PC-3 (cell line): ENCODE data around the gene ANGPTL5. TPM values are rescaled to one million over a fixed set of nuclear protein-coding genes. Genes with fewer than 3 reads are reported as not detected.

Experiments
- ATAC-seq: fragments of 200-7000 bp; cut with Tn5 transposase; 2 replicates; pipeline ENCODE4 v1.9.1; 2020; ENCODE audit warnings: mild to moderate bottlenecking, moderate library complexity
- BruUV-seq: library from RNA; stranded (reverse); fragments of 400-500 nt; replicated peaks from 2 replicates; lab custom pipeline; 2021; lab: Mats Ljungman, UMichigan
- CTCF ChIA-PET: fragments of 300-600 bp; sonication (Branson Sonifier 250); formaldehyde crosslinking; loops from one replicate; lab custom pipeline; 2022; ENCODE audit warnings: antibody characterized with exemption; lab: Charles Lee
- POLR2A ChIA-PET: fragments of 300-600 bp; sonication (Branson Sonifier 250); formaldehyde crosslinking; loops from one replicate; lab custom pipeline; 2022; ENCODE audit warnings: antibody characterized with exemption; ENCODE audit not compliant: unreplicated experiment; lab: Charles Lee
- DNase-seq: peaks from one replicate; pipeline ENCODE4 v3.0.0-alpha.2; 2015
- H2AFZ ChIP-seq: fragments of 300-600 bp; sonication (generic); 2 replicates; pipeline ENCODE4 v1.6.0; 2016; ENCODE audit warnings: antibody characterized with exemption, low read length
- H3F3A ChIP-seq: fragments of 300-600 bp; sonication (generic); one replicate; pipeline ENCODE4 v1.6.0; 2017; ENCODE audit warnings: antibody characterized with exemption, low read length, control low read depth, mild to moderate bottlenecking; ENCODE audit not compliant: unreplicated experiment
- H3K27ac ChIP-seq: fragments of 300-600 bp; sonication (generic); 2 replicates; pipeline ENCODE4 v1.5.1; 2016; ENCODE audit warnings: mild to moderate bottlenecking, low read length
- H3K27me3 ChIP-seq: fragments of 300-600 bp; sonication (generic); 2 replicates; pipeline ENCODE4 v1.6.1; 2016; ENCODE audit warnings: low read length, mixed read lengths
- H3K36me3 ChIP-seq: fragments of 300-600 bp; sonication (generic); 2 replicates; pipeline ENCODE4 v1.6.1; 2016; ENCODE audit warnings: low read depth, mixed run types, low read length, mixed read lengths
- H3K4me1 ChIP-seq: fragments of 300-600 bp; sonication (generic); 2 replicates; pipeline ENCODE4 v1.5.1; 2016; ENCODE audit warnings: low read length; ENCODE audit not compliant: insufficient read depth
- H3K4me2 ChIP-seq: fragments of 300-600 bp; sonication (generic); 2 replicates; pipeline ENCODE4 v1.6.0; 2016; ENCODE audit warnings: low read length
- H3K4me3 ChIP-seq: fragments of 300-600 bp; sonication (generic); 2 replicates; pipeline ENCODE4 v1.5.1; 2016; ENCODE audit warnings: mild to moderate bottlenecking, low read length, mixed read lengths
- H3K79me2 ChIP-seq: fragments of 300-600 bp; sonication (generic); 2 replicates; pipeline ENCODE4 v1.6.1; 2017; ENCODE audit warnings: low read length, mixed read lengths
- H3K9ac ChIP-seq: fragments of 300-600 bp; sonication (generic); 2 replicates; pipeline ENCODE4 v1.6.0; 2016; ENCODE audit warnings: mild to moderate bottlenecking, low read length
- H3K9me2 ChIP-seq: fragments of 300-600 bp; sonication (generic); replicated peaks from 2 replicates; pipeline ENCODE4 v1.6.1; 2016; ENCODE audit warnings: mixed run types, low read length, mixed read lengths
- H3K9me3 ChIP-seq: fragments of 300-600 bp; sonication (generic); 2 replicates; pipeline ENCODE4 v1.6.1; 2016; ENCODE audit warnings: low read length, mixed read lengths
- H4K20me1 ChIP-seq: fragments of 300-600 bp; sonication (generic); 2 replicates; pipeline ENCODE4 v1.6.1; 2016; ENCODE audit warnings: low read length, mixed read lengths
- CTCF ChIP-seq: fragments of 300-600 bp; sonication (generic); conservative IDR thresholded peaks from 2 replicates; pipeline ENCODE4 v1.5.1; 2017; ENCODE audit warnings: antibody characterized with exemption, low read depth, mild to moderate bottlenecking, low read length
- EZH2 ChIP-seq: fragments of 300-600 bp; sonication (generic); IDR thresholded peaks from one replicate; pipeline ENCODE4 v1.6.1; 2017; ENCODE audit warnings: antibody characterized with exemption, mild to moderate bottlenecking, low read length; ENCODE audit not compliant: unreplicated experiment
- EZH2phosphoT487 ChIP-seq: fragments of 300-600 bp; sonication (generic); IDR thresholded peaks from 2 replicates; pipeline ENCODE4 v1.6.1; 2018; ENCODE audit warnings: mild to moderate bottlenecking, antibody characterized with exemption, low read length, borderline replicate concordance
- intact Hi-C: fragments of 100-400 bp; cut with micrococcal nuclease; formaldehyde crosslinking; loops from 2 replicates; pipeline ENCODE4 v1.9.0; 2023
- total RNA-seq: library from RNA; depleted of rRNA; stranded (reverse); fragments of >200 nt; gene quantifications from 2 replicates; pipeline ENCODE4 v1.2.3, GENCODE V29; 2014

ANGPTL5 gene
- total RNA-seq, 1 experiment from 2014 or later = not detected

- TF ChIP-seq CTCF = no peak
- TF ChIP-seq EZH2 = no peak
- no peak for TF ChIP-seq EZH2phosphoT487
These were observed 26.6 kb downstream of the ANGPTL5 start for GRCh38 chr11:101889767-101890166.

GRCh38 chr11:101885631-101886030 lies 30.7 kb downstream of the ANGPTL5 start:
- DNase-seq (no peak), ATAC-seq (no peak)
- no peak overlapping the region for H3K4me2 ChIP-seq
- H3K27ac ChIP-seq = no peak overlapping the region
- H2AFZ ChIP-seq = no peak overlapping the region
- H3K9ac ChIP-seq = no peak overlapping the region
- TF ChIP-seq CTCF (no peak), EZH2phosphoT487 (no peak), EZH2 (no peak)
- no peaks in the 10 kb centered on the region for H4K20me1 ChIP-seq
- intact Hi-C loops = no loop called here
- no peaks in the 10 kb centered on the region for H3K79me2 ChIP-seq
- no peak overlapping the region for H3K4me3 ChIP-seq
- ChIA-PET CTCF (no interaction called here), POLR2A (interaction anchor here (0.7 kb wide), 1 partner anchor 29 kb away, joined by 4 read pairs; the partner anchor contains the start of gene CEP126)
- H3K9me3 ChIP-seq = no peaks in the 10 kb centered on the region
- H3K36me3 ChIP-seq = no peaks in the 10 kb centered on the region
- no peaks in the 10 kb centered on the region for H3F3A ChIP-seq
- no TSS peak for BruUV-seq
- no peaks in the 10 kb centered on the region for H3K27me3 ChIP-seq
- no peaks in the 10 kb centered on the region for H3K9me2 ChIP-seq
- H3K4me1 ChIP-seq = no peaks in the 10 kb centered on the region

More at GRCh38 chr11:101889767-101890166, 26.6 kb downstream of the ANGPTL5 start:
- H3K4me2 ChIP-seq = no peak overlapping the region
- H4K20me1 ChIP-seq = no peaks in the 10 kb centered on the region
- ATAC-seq = no peak
- no peaks in the 10 kb centered on the region for H3K9me2 ChIP-seq
- no TSS peak for BruUV-seq
- DNase-seq = no peak
- CTCF ChIA-PET = no interaction called here
- H3K9me3 ChIP-seq = no peaks in the 10 kb centered on the region
- H3K4me3 ChIP-seq = no peak overlapping the region
- H3K4me1 ChIP-seq = no peaks in the 10 kb centered on the region
- H3K27me3 ChIP-seq = no peaks in the 10 kb centered on the region
- H3K79me2 ChIP-seq = no peaks in the 10 kb centered on the region
- no peak overlapping the region for H3K27ac ChIP-seq
- no peaks in the 10 kb centered on the region for H3F3A ChIP-seq
- no peak overlapping the region for H3K9ac ChIP-seq
- H2AFZ ChIP-seq = no peak overlapping the region
- POLR2A ChIA-PET = no interaction called here
- H3K36me3 ChIP-seq = no peaks in the 10 kb centered on the region
- intact Hi-C loops = no loop called here

- ChIA-PET POLR2A (no interaction called here), CTCF (no interaction called here)
- H2AFZ ChIP-seq = no peak overlapping the region
- DNase-seq (no peak), ATAC-seq (no peak)
- intact Hi-C loops = no loop called here
- H3K27ac ChIP-seq = no peak overlapping the region
- no TSS peak for BruUV-seq
- no peaks in the 10 kb centered on the region for H3F3A ChIP-seq
- H3K27me3 ChIP-seq = no peaks in the 10 kb centered on the region
- H3K9me2 ChIP-seq = no peaks in the 10 kb centered on the region
- H3K4me1 ChIP-seq = peaks cover 13% of the 10 kb centered on the region; the same call in 1 of the 2 replicates
- H3K9ac ChIP-seq = no peak overlapping the region
- H4K20me1 ChIP-seq = no peaks in the 10 kb centered on the region
- TF ChIP-seq EZH2phosphoT487 (no peak), CTCF (no peak), EZH2 (no peak)
- H3K79me2 ChIP-seq = no peaks in the 10 kb centered on the region
- no peaks in the 10 kb centered on the region for H3K9me3 ChIP-seq
- no peak overlapping the region for H3K4me3 ChIP-seq
- H3K4me2 ChIP-seq = no peak overlapping the region
- H3K36me3 ChIP-seq = no peaks in the 10 kb centered on the region
These were observed 34.7 kb downstream of the ANGPTL5 start for GRCh38 chr11:101881586-101881985.
